Gastrocnemius medialis (tissue), 4 donors: Measurements from ENCODE around the gene RNF220. TPM values are rescaled to one million over a fixed set of nuclear protein-coding genes. Genes with fewer than 3 reads are reported as not detected.

ENCODE experiments used
- ATAC-seq, 2 donors: fragments of 150-250 bp; one replicate each; pipeline ENCODE4 v1.9.1; 2016
- DNase-seq, 2 donors: peaks; one replicate each; pipeline ENCODE4 v3.0.0-alpha.2; 2019
- H3K27ac ChIP-seq, 4 donors: fragments of 200-600 bp; sonication (generic); 1 replicate in 1 of 4; 2 replicates in 3 of 4; pipeline ENCODE4 v1.5.1; 2016 to 2018; ENCODE audit warnings: mild to moderate bottlenecking in 2 of 4, moderate library complexity in 1 of 4
- H3K27me3 ChIP-seq, 3 donors: fragments of 200-600 bp; sonication (generic) in 2 of 3; 1 replicate in 1 of 3; 2 replicates in 2 of 3; pipeline versions ENCODE4 v1.5.1 to v1.6.0; 2016 to 2019; ENCODE audit warnings: mild to moderate bottlenecking in 1 of 3, moderate library complexity in 1 of 3
- H3K36me3 ChIP-seq, 2 donors: fragments of 200-600 bp; sonication (generic) in 1 of 2; one replicate each; pipeline ENCODE4 v1.5.1; 2017 to 2018
- H3K4me1 ChIP-seq, 2 donors: fragments of 200-600 bp; sonication (generic) in 1 of 2; one replicate each; pipeline ENCODE4 v1.5.1; 2016 to 2017; ENCODE audit warnings: mild to moderate bottlenecking in 2 of 2
- H3K4me3 ChIP-seq, 4 donors: fragments of 200-600 bp; sonication (generic) in 3 of 4; 1 replicate in 1 of 4; 2 replicates in 3 of 4; pipeline ENCODE4 v1.5.1; 2016 to 2019; ENCODE audit warnings: mild to moderate bottlenecking in 2 of 4
- H3K9me3 ChIP-seq, 3 donors: fragments of 200-600 bp; sonication (generic) in 2 of 3; 1 replicate in 1 of 3; 2 replicates in 2 of 3; pipeline ENCODE4 v1.5.1; 2016 to 2019
- CTCF ChIP-seq, 5 experiments: fragments of 450-650 bp in 3 of 5; fragments of 200-600 bp in 2 of 5; sonication (generic) in 2 of 5; IDR thresholded peaks in 4 of 5; conservative IDR thresholded peaks in 1 of 5; 1 replicate in 4 of 5; 2 replicates in 1 of 5; pipeline ENCODE4 v1.5.1; 2016 to 2019; ENCODE audit warnings: antibody characterized with exemption in 5 of 5, mild to moderate bottlenecking in 3 of 5, moderate library complexity in 3 of 5
- POLR2A ChIP-seq, 2 donors: fragments of 450-650 bp; IDR thresholded peaks; one replicate each; pipeline ENCODE4 v1.6.1; 2017; ENCODE audit warnings: antibody characterized with exemption in 2 of 2, mild to moderate bottlenecking in 2 of 2, moderate library complexity in 2 of 2
- in situ Hi-C, 4 donors: fragments of 200-750 bp; cut with MboI; loops; one replicate each; pipeline versions ENCODE4 v1.15.0 to v1.8.0; 2017; ENCODE audit warnings: low sequenced_read_pairs in 4 of 4
- intact Hi-C: fragments of 100-400 bp; cut with DNase I; formaldehyde crosslinking; loops from one replicate; pipeline ENCODE4 v1.15.1; 2023; ENCODE audit warnings: low total_unique reads
- total RNA-seq, 4 donors: library from RNA; depleted of rRNA; stranded (reverse); fragments of >200 nt; gene quantifications; one replicate each; pipeline versions ENCODE4 v1.1.0 to v1.2.3, GENCODE V29; 2016

The RNF220 gene
- total RNA-seq, 4 donors from 2014 or later = 91.2 to 172 (median 128) TPM

GRCh38 chr1:44388551-44388950, 16.5 kb upstream of the RNF220 start:
- no peak for ATAC-seq
- Histone ChIP-seq H3K4me1 (no peaks in the 10 kb centered on the region), H3K27me3 (peaks cover under 1 to 5% (median 4%) of the 10 kb centered on the region in 3 donors), H3K36me3 (no peaks in the 10 kb centered on the region), H3K27ac (no peak overlapping the region), H3K9me3 (no peaks in the 10 kb centered on the region), H3K4me3 (no peak overlapping the region)
- intact Hi-C loops = no loop called here
- DNase-seq = no peak
- TF ChIP-seq POLR2A (IDR thresholded peaks at IDR 0.05) = no peak
- no peak for TF ChIP-seq CTCF (IDR thresholded peaks at IDR 0.05 in 4 of 5, conservative IDR thresholded peaks at IDR 0.05 in 1 of 5)
- in situ Hi-C loops = loop anchor here in 2 of 4 donors (10.0 to 25.0 kb wide), 2 partner anchors 199 to 206 kb away; no protein-coding TSS in a partner anchor

- in situ Hi-C loops (loop anchor here in 2 of 4 donors (10.0 to 25.0 kb wide), 2 partner anchors 198 to 205 kb away; no protein-coding TSS in a partner anchor), intact Hi-C loops (no loop called here)
- Histone ChIP-seq H3K27me3 (peaks cover 4 to 11% (median 11%) of the 10 kb centered on the region in 3 donors), H3K4me1 (no peaks in the 10 kb centered on the region), H3K27ac (no peak overlapping the region), H3K36me3 (no peaks in the 10 kb centered on the region), H3K9me3 (no peaks in the 10 kb centered on the region), H3K4me3 (no peak overlapping the region)
- DNase-seq (no peak), ATAC-seq (no peak)
- TF ChIP-seq CTCF (IDR thresholded peaks at IDR 0.05 in 4 of 5, conservative IDR thresholded peaks at IDR 0.05 in 1 of 5) (no peak), POLR2A (IDR thresholded peaks at IDR 0.05) (no peak)
Observed at GRCh38 chr1:44389437-44389836, 15.6 kb upstream of the RNF220 start.

GRCh38 chr1:44390277-44390676, 14.8 kb upstream of the RNF220 start:
- Histone ChIP-seq H3K4me1 (no peaks in the 10 kb centered on the region), H3K4me3 (no peak overlapping the region), H3K27ac (no peak overlapping the region), H3K9me3 (no peaks in the 10 kb centered on the region), H3K36me3 (no peaks in the 10 kb centered on the region), H3K27me3 (peaks cover 4 to 16% (median 12%) of the 10 kb centered on the region in 3 donors)
- TF ChIP-seq POLR2A (IDR thresholded peaks at IDR 0.05) = no peak
- TF ChIP-seq CTCF (IDR thresholded peaks at IDR 0.05 in 4 of 5, conservative IDR thresholded peaks at IDR 0.05 in 1 of 5) = no peak
- in situ Hi-C loops (loop anchor here in 1 of 4 donors (25.0 kb wide), 1 partner anchor 197 kb away; no protein-coding TSS in a partner anchor), intact Hi-C loops (no loop called here)
- DNase-seq (no peak), ATAC-seq (no peak)

GRCh38 chr1:44401256-44402228, 3.5 kb upstream of the RNF220 start:
- no peak for ATAC-seq
- in situ Hi-C loops = no loop called here
- intact Hi-C loops = loop anchor here (10.0 kb wide), 1 partner anchor 103 kb away; no protein-coding TSS in a partner anchor

More at GRCh38 chr1:44401256-44402228, 3.5 kb upstream of the RNF220 start:
- Histone ChIP-seq H3K27me3 (peaks cover 48 to 86% (median 51%) of the 10 kb centered on the region in 3 donors), H3K4me1 (peaks cover 11% of the 10 kb centered on the region in 2 donors), H3K36me3 (no peaks in the 10 kb centered on the region), H3K27ac (no peak overlapping the region), H3K4me3 (no peak overlapping the region), H3K9me3 (no peaks in the 10 kb centered on the region)
- no peak for TF ChIP-seq POLR2A (IDR thresholded peaks at IDR 0.05)
- TF ChIP-seq CTCF (IDR thresholded peaks at IDR 0.05 in 4 of 5, conservative IDR thresholded peaks at IDR 0.05 in 1 of 5) = no peak
- no peak for DNase-seq
